Adrenal gland (tissue), 12 donors: ENCODE results near the gene WFDC9. TPM values are rescaled to one million over a fixed set of nuclear protein-coding genes. Genes with fewer than 3 reads are reported as not detected.
A peak's percentile ranks its signal among the peaks of the same experiment; 100 is the strongest.
"Not testable (repeated sequence)": the region's sequence is repeated elsewhere in the genome, so short reads cannot be mapped to it uniquely, and the experiment has no call there.

Experiments
- DNase-seq, 7 donors: peaks; one replicate each; pipeline ENCODE4 v3.0.0-alpha.2; 2019 to 2020
- H3K27ac ChIP-seq, 5 donors: fragments of 200-600 bp; sonication (generic) in 4 of 5; 1 replicate in 3 of 5; 2 replicates in 2 of 5; pipeline versions ENCODE4 v1.5.1 to v1.8.0; 2016 to 2020; ENCODE audit warnings: mild to moderate bottlenecking in 1 of 5
- H3K27me3 ChIP-seq: fragments of 200-600 bp; 2 replicates; pipeline ENCODE4 v1.8.0; 2021
- H3K36me3 ChIP-seq, 2 donors: fragments of 200-600 bp; replicated peaks in 1 of 2; 1 replicate in 1 of 2; 2 replicates in 1 of 2; pipeline versions ENCODE4 v1.5.1 to v1.8.0; 2018 to 2022
- H3K4me1 ChIP-seq, 2 donors: fragments of 200-600 bp; replicated peaks in 1 of 2; 1 replicate in 1 of 2; 2 replicates in 1 of 2; pipeline versions ENCODE4 v1.5.1 to v1.8.0; 2018 to 2021
- H3K4me3 ChIP-seq, 4 donors: fragments of 200-600 bp; sonication (generic) in 3 of 4; one replicate each; pipeline ENCODE4 v1.5.1; 2016 to 2018
- H3K9me3 ChIP-seq, 3 donors: fragments of 200-600 bp; sonication (generic) in 1 of 3; replicated peaks in 1 of 3; 1 replicate in 2 of 3; 2 replicates in 1 of 3; pipeline versions ENCODE4 v1.5.1 to v1.8.0; 2016 to 2021
- POLR2A ChIP-seq, 2 donors: fragments of 450-650 bp; IDR thresholded peaks; one replicate each; pipeline ENCODE4 v1.6.1; 2017; ENCODE audit warnings: antibody characterized with exemption in 2 of 2, mild to moderate bottlenecking in 2 of 2, moderate library complexity in 1 of 2
- WGBS, 4 donors: extraction: QIAGEN DNeasy Blood & Tissue Kit in 2 of 4; methylation state at CpG; one replicate each; pipeline versions ENCODE4 v1.1.5 to v1.1.7; 2013 to 2017; 5-methylcytosine and 5-hydroxymethylcytosine counted together
- intact Hi-C, 2 donors: fragments of 100-400 bp; cut with DNase I; formaldehyde crosslinking; loops; one replicate each; pipeline versions ENCODE4 v1.14.1 to v1.15.0; 2022 to 2023
- polyA plus RNA-seq, 3 donors: library from polyadenylated mRNA; stranded (reverse); fragments of 200-250 nt in 2 of 3; fragments of 350-450 nt in 1 of 3; fragmentation: Illumina TruSeq in 1 of 3; extraction: RNeasy Lipid Tissue Mini Kit (QIAGEN cat#74804) in 1 of 3; gene quantifications; one replicate each; pipeline ENCODE4 v1.2.3, GENCODE V29; 2013 to 2014
- total RNA-seq, 9 donors: library from RNA; depleted of rRNA in 4 of 9; stranded (reverse); fragments of >200 nt in 4 of 9; fragments of 120-200 nt in 1 of 9; fragmentation: NEBNext Ultra II Directional in 1 of 9; extraction: Animal tissue kit (Norgen Biotek cat#: 25700) in 1 of 9; gene quantifications; one replicate each; pipeline versions ENCODE4 v1.1.0 to v1.2.4, GENCODE V29; 2013 to 2023
- TF ChIP-seq, protein P1 (sequence below), 6 experiments: fragments of 450-650 bp in 4 of 6; fragments of 200-600 bp in 2 of 6; sonication (generic) in 1 of 6; IDR thresholded peaks; 1 replicate in 5 of 6; 2 replicates in 1 of 6; pipeline versions ENCODE4 v1.5.1 to v1.8.0; 2016 to 2021; ENCODE audit warnings: antibody characterized with exemption in 6 of 6, mild to moderate bottlenecking in 2 of 6, moderate library complexity in 1 of 6
- donor health status: healthy with polysubstance abuse.
- donor health status: Bipolar disorder and iron deficiency.
- donor health status: DM: yes; HTN: yes; CAD: no.
- donor health status: DM: no; HTN: no; CAD: no.
- donor health status: DM: no; HTN: no; CAD: no.
- donor health status: DM: yes; HTN: yes; CAD: no.

The WFDC9 gene
- total and polyA plus RNA-seq, 12 donors, result not detected

DNA sequence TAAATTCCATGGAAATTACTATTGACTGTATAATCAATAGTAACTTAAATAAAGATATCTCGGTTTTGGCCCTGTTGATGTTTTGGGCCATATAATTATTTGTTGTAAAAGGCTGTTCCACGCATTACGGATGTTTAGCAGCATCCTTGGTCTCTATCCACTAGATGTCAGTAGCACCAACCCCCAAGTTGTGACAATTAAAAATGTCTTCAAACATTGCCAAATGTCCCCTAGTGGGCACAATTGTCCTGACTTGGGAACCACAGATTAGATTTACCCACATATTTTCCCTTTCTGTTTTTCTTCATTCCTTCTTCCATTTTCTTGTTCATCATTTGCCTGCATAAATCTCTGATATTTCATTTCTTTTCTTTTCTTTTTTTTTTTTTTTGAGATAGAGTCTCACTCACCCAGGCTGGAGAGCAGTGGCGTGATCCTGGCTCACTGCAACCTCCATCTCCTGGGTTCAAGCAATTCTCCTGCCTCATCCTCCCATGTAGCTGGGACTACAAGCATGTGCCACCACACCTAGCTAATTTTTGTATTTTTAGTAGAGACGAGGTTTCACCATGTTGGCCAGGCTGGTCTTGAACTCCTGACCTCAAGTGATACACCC lies 38.4 kb downstream of the WFDC9 start:
- peak in 1 of 7 donors; percentile 6 for DNase-seq
- Histone ChIP-seq H3K27me3 (peaks cover 15% of the 10 kb centered on the region), H3K4me3 (no peak overlapping the region), H3K9me3 (no peaks in the 10 kb centered on the region), H3K36me3 (no peaks in the 10 kb centered on the region), H3K4me1 (no peaks in the 10 kb centered on the region), H3K27ac (no peak overlapping the region)
- intact Hi-C loops, result no loop called here
- TF ChIP-seq, protein P1, sequence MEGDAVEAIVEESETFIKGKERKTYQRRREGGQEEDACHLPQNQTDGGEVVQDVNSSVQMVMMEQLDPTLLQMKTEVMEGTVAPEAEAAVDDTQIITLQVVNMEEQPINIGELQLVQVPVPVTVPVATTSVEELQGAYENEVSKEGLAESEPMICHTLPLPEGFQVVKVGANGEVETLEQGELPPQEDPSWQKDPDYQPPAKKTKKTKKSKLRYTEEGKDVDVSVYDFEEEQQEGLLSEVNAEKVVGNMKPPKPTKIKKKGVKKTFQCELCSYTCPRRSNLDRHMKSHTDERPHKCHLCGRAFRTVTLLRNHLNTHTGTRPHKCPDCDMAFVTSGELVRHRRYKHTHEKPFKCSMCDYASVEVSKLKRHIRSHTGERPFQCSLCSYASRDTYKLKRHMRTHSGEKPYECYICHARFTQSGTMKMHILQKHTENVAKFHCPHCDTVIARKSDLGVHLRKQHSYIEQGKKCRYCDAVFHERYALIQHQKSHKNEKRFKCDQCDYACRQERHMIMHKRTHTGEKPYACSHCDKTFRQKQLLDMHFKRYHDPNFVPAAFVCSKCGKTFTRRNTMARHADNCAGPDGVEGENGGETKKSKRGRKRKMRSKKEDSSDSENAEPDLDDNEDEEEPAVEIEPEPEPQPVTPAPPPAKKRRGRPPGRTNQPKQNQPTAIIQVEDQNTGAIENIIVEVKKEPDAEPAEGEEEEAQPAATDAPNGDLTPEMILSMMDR (IDR thresholded peaks at IDR 0.05), result peak; percentile 36 to 68 (median 48)
- TF ChIP-seq POLR2A (IDR thresholded peaks at IDR 0.05), result no peak
- 51 to 60% (median 55%) methylated on average over 5 of the region's 5 CpGs for WGBS, 4 donors

DNA sequence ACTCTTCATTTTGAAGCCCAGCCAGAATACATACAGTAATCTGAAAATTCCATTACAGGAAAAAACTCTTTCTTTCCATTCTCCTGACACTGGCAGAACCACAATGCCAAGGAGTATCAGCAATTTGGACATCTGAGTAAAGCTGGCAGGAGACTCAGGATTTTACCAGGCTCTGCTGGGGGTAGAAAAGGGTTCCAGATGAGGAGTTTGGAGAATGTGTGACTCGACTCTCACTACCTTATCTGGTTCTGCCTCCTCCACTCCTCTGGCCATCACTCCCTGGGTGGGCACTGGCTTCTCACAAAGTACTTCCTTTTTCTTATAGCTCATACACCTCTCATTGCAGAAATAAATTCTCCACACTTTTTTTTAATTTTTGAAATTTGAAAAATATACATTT lies 41.4 kb downstream of the WFDC9 start:
- 33 to 60% (median 39%) methylated on average over 1 of the region's 1 CpG for WGBS, 4 donors
- Histone ChIP-seq H3K9me3 (no peaks in the 10 kb centered on the region), H3K36me3 (no peaks in the 10 kb centered on the region), H3K27me3 (peaks cover 10% of the 10 kb centered on the region), H3K27ac (no peak overlapping the region), H3K4me1 (no peaks in the 10 kb centered on the region), H3K4me3 (no peak overlapping the region)
- no peak for DNase-seq
- intact Hi-C loops, result no loop called here
- TF ChIP-seq POLR2A (IDR thresholded peaks at IDR 0.05), result no peak
- TF ChIP-seq, protein P1 (IDR thresholded peaks at IDR 0.05), result no peak

DNA sequence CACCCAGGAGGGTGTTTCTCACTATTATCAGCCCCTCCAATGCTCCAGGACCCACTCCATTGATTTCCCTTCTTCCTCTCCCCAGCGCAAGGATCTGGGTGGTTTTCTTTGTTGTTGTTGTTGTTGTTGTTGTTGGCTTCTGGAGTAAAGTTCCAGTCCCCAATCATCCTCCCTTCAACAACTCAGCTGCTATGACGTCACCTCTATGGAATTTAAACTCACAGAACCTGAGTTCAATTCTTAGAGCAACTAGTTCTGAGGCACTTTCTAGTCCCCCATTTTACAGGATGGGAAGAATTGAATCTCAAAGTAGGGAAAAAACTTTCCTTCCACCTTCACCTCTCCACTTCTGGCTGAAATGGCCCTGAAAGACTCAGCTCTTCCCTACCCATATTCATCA lies 42.3 kb downstream of the WFDC9 start:
- intact Hi-C loops, result no loop called here
- Histone ChIP-seq H3K36me3 (no peaks in the 10 kb centered on the region), H3K4me3 (no peak overlapping the region), H3K4me1 (no peaks in the 10 kb centered on the region), H3K27me3 (peaks cover 10% of the 10 kb centered on the region), H3K9me3 (no peaks in the 10 kb centered on the region), H3K27ac (no peak overlapping the region)
- TF ChIP-seq, protein P1 (IDR thresholded peaks at IDR 0.05), result no peak
- TF ChIP-seq POLR2A (IDR thresholded peaks at IDR 0.05), result no peak
- DNase-seq, result no peak
- WGBS, 4 donors, result 57 to 78% (median 63%) methylated on average over 2 of the region's 2 CpGs

DNA sequence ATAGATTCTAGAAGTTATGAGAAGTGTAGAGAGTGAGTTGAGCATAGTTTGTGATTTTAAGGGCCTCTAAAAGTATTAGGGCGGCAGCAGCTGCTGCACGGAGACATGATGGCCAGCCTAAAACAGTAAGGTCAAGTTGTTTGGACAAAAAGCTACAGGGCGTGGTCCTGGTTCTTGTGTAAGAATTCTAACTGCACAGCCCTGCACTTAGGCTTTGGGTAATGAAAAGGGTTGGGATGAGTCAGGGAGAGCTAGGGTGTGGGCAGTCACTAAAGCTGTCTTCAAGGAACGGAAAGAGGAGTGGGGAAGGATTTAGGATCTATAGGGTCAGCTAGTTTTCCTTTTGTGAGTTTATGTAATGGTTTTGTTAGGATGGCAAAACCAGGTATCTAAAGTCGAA lies 45.1 kb downstream of the WFDC9 start:
- DNase-seq, H3K9me3 ChIP-seq, intact Hi-C loops, H3K4me3 ChIP-seq, H3K4me1 ChIP-seq, H3K36me3 ChIP-seq, H3K27ac ChIP-seq, H3K27me3 ChIP-seq: not testable (repeated sequence)
- 72 to 82% (median 79%) methylated on average over 5 of the region's 5 CpGs for WGBS, 4 donors

DNA sequence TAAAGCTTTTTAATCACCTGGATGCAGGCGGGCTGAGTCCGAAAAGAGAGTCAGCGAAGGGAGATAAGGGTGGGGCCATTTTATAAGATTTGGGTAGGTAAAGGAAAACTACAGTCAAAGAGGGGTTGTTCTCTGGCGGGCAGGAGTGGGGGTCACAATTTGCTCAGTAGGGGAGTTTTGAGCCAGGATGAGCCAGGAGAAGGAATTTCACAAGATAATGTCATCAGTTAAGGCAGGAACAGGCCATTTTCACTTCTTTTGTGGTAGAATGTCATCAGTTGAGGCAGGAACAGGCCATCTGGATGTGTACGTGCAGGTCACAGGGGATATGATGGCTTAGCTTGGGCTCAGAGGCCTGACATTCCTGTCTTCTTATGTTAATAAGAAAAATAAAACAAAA lies 46.8 kb downstream of the WFDC9 start:
- 79 to 86% (median 84%) methylated on average over 5 of the region's 5 CpGs for WGBS, 4 donors
- H3K9me3 ChIP-seq, DNase-seq, H3K36me3 ChIP-seq, H3K27ac ChIP-seq, intact Hi-C loops, H3K4me3 ChIP-seq, H3K27me3 ChIP-seq, H3K4me1 ChIP-seq: not testable (repeated sequence)
